PC-9 (cell line): ENCODE measurements around the gene NRARP. TPM values are rescaled to one million over a fixed set of nuclear protein-coding genes. Genes with fewer than 3 reads are reported as not detected.

Source experiments
- BruUV-seq: library from RNA; stranded (reverse); fragments of 400-500 nt; replicated peaks from 2 replicates; lab custom pipeline; 2021; lab: Mats Ljungman, UMichigan
- CTCF ChIA-PET: fragments of 300-600 bp; sonication (Branson Sonifier 250); formaldehyde crosslinking; loops from one replicate; lab custom pipeline; 2022; ENCODE audit warnings: antibody characterized with exemption; lab: Charles Lee
- POLR2A ChIA-PET: fragments of 300-600 bp; sonication (Branson Sonifier 250); formaldehyde crosslinking; loops from one replicate; lab custom pipeline; 2022; ENCODE audit warnings: antibody characterized with exemption; ENCODE audit not compliant: unreplicated experiment; lab: Charles Lee
- DNase-seq, 2 experiments: peaks; one replicate each; pipeline versions ENCODE4 v3.0.0 to v3.0.0-alpha.2; 2015 to 2022; ENCODE audit warnings: mixed read lengths in 1 of 2
- H2AFZ ChIP-seq: fragments of 200-600 bp; sonication (generic); 2 replicates; pipeline ENCODE4 v1.8.1; 2017; ENCODE audit warnings: antibody characterized with exemption
- H3F3A ChIP-seq: fragments of 200-600 bp; sonication (generic); 2 replicates; pipeline ENCODE4 v1.8.1; 2017; ENCODE audit warnings: antibody characterized with exemption, mild to moderate bottlenecking, low read depth; ENCODE audit not compliant: insufficient read depth
- H3K27ac ChIP-seq: fragments of 200-600 bp; sonication (generic); 2 replicates; pipeline ENCODE4 v1.6.1; 2016; ENCODE audit warnings: mixed run types
- H3K27me3 ChIP-seq: fragments of 200-600 bp; sonication (generic); 2 replicates; pipeline ENCODE4 v1.6.1; 2016; ENCODE audit warnings: low read depth, mixed run types; ENCODE audit not compliant: insufficient read depth
- H3K36me3 ChIP-seq: fragments of 200-600 bp; sonication (generic); 2 replicates; pipeline ENCODE4 v1.6.1; 2016; ENCODE audit warnings: low read depth, mixed run types
- H3K4me1 ChIP-seq: fragments of 200-600 bp; sonication (generic); replicated peaks from 2 replicates; pipeline ENCODE4 v1.6.1; 2016; ENCODE audit warnings: mixed run types; ENCODE audit not compliant: insufficient read depth
- H3K4me2 ChIP-seq: fragments of 200-600 bp; sonication (generic); 2 replicates; pipeline ENCODE4 v1.6.1; 2017; ENCODE audit warnings: mixed run types
- H3K4me3 ChIP-seq: fragments of 200-600 bp; sonication (generic); 2 replicates; pipeline ENCODE4 v1.6.1; 2016; ENCODE audit warnings: mixed run types
- H3K79me2 ChIP-seq: fragments of 200-600 bp; sonication (generic); 2 replicates; pipeline ENCODE4 v1.6.1; 2017; ENCODE audit warnings: low read depth, mixed run types
- H3K9me2 ChIP-seq: fragments of 200-600 bp; sonication (generic); 2 replicates; pipeline ENCODE4 v1.8.1; 2017; ENCODE audit warnings: mild to moderate bottlenecking; ENCODE audit not compliant: insufficient read depth
- H3K9me3 ChIP-seq: fragments of 200-600 bp; sonication (generic); 2 replicates; pipeline ENCODE4 v1.8.1; 2016; ENCODE audit warnings: low read depth; ENCODE audit not compliant: insufficient read depth
- H4K20me1 ChIP-seq: fragments of 200-600 bp; sonication (generic); 2 replicates; pipeline ENCODE4 v1.8.1; 2017; ENCODE audit not compliant: insufficient read depth
- EZH2 ChIP-seq: fragments of 200-600 bp; sonication (generic); IDR thresholded peaks from 2 replicates; pipeline ENCODE4 v1.8.0; 2017; ENCODE audit warnings: antibody characterized with exemption, low read depth
- intact Hi-C: fragments of 100-400 bp; cut with micrococcal nuclease; formaldehyde crosslinking; loops from one replicate; pipeline ENCODE4 v1.10.0; 2022; ENCODE audit not compliant: unreplicated experiment
- total RNA-seq: library from RNA; stranded (reverse); gene quantifications from 2 replicates; pipeline ENCODE4 v1.2.3, GENCODE V29; 2021
- TF ChIP-seq, protein P1 (sequence below): fragments of 200-600 bp; sonication (generic); conservative IDR thresholded peaks from 2 replicates; pipeline ENCODE4 v1.6.1; 2017; ENCODE audit warnings: mixed run types, antibody characterized with exemption, mild to moderate bottlenecking, moderate library complexity

Gene NRARP
- total RNA-seq, 1 experiment from 2014 or later: 20.6 TPM

- H3K27ac ChIP-seq: no peak overlapping the region
- no TSS peak for BruUV-seq
- H3K9me2 ChIP-seq: no peaks in the 10 kb centered on the region
- no peaks in the 10 kb centered on the region for H3K4me1 ChIP-seq
- no peaks in the 10 kb centered on the region for H3K79me2 ChIP-seq
- H3K4me2 ChIP-seq: no peak overlapping the region
- TF ChIP-seq, protein P1, sequence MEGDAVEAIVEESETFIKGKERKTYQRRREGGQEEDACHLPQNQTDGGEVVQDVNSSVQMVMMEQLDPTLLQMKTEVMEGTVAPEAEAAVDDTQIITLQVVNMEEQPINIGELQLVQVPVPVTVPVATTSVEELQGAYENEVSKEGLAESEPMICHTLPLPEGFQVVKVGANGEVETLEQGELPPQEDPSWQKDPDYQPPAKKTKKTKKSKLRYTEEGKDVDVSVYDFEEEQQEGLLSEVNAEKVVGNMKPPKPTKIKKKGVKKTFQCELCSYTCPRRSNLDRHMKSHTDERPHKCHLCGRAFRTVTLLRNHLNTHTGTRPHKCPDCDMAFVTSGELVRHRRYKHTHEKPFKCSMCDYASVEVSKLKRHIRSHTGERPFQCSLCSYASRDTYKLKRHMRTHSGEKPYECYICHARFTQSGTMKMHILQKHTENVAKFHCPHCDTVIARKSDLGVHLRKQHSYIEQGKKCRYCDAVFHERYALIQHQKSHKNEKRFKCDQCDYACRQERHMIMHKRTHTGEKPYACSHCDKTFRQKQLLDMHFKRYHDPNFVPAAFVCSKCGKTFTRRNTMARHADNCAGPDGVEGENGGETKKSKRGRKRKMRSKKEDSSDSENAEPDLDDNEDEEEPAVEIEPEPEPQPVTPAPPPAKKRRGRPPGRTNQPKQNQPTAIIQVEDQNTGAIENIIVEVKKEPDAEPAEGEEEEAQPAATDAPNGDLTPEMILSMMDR: no peak
- no peak for TF ChIP-seq EZH2
- ChIA-PET POLR2A (no interaction called here), CTCF (interaction anchor here (0.7 kb wide), 1 partner anchor 39 kb away, joined by 5 read pairs; no protein-coding TSS in a partner anchor)
- intact Hi-C loops: no loop called here
- H3K27me3 ChIP-seq: no peaks in the 10 kb centered on the region
- H2AFZ ChIP-seq: no peak overlapping the region
- H3F3A ChIP-seq: peaks cover 23% of the 10 kb centered on the region
- no peak for DNase-seq
- H3K36me3 ChIP-seq: no peaks in the 10 kb centered on the region
- no peaks in the 10 kb centered on the region for H3K9me3 ChIP-seq
- H3K4me3 ChIP-seq: no peak overlapping the region
- no peaks in the 10 kb centered on the region for H4K20me1 ChIP-seq
Observed at GRCh38 chr9:137293094-137293481, 9.0 kb downstream of the NRARP start.

GRCh38 chr9:137286975-137287383 is 15.1 kb downstream of the NRARP start:
- DNase-seq: peak; percentile 63 to 69
- CTCF ChIA-PET: interaction anchor here (0.6 to 0.7 kb wide), 5 partner anchors 50 to 471 kb away, joined by 3 to 5 read pairs (median 4); no protein-coding TSS in a partner anchor
- Histone ChIP-seq H3K4me1 (no peaks in the 10 kb centered on the region), H3K36me3 (peaks cover 7% of the 10 kb centered on the region; the same call in 1 of the 2 replicates), H3F3A (peaks cover 10% of the 10 kb centered on the region; the same call in 1 of the 2 replicates), H3K4me3 (no peak overlapping the region), H4K20me1 (no peaks in the 10 kb centered on the region), H3K9me3 (no peaks in the 10 kb centered on the region), H3K79me2 (no peaks in the 10 kb centered on the region), H3K27ac (no peak overlapping the region), H3K27me3 (no peaks in the 10 kb centered on the region), H3K9me2 (no peaks in the 10 kb centered on the region), H2AFZ (no peak overlapping the region), H3K4me2 (no peak overlapping the region)
- BruUV-seq: no TSS peak
- TF ChIP-seq EZH2: no peak
- TF ChIP-seq, protein P1: peak; percentile 74
- intact Hi-C loops: no loop called here
- POLR2A ChIA-PET: interaction anchor here (0.6 to 1.2 kb wide), 2 partner anchors 9 to 143 kb away, joined by 3 to 4 read pairs; partner anchors contain the start of gene TOR4A

DNA sequence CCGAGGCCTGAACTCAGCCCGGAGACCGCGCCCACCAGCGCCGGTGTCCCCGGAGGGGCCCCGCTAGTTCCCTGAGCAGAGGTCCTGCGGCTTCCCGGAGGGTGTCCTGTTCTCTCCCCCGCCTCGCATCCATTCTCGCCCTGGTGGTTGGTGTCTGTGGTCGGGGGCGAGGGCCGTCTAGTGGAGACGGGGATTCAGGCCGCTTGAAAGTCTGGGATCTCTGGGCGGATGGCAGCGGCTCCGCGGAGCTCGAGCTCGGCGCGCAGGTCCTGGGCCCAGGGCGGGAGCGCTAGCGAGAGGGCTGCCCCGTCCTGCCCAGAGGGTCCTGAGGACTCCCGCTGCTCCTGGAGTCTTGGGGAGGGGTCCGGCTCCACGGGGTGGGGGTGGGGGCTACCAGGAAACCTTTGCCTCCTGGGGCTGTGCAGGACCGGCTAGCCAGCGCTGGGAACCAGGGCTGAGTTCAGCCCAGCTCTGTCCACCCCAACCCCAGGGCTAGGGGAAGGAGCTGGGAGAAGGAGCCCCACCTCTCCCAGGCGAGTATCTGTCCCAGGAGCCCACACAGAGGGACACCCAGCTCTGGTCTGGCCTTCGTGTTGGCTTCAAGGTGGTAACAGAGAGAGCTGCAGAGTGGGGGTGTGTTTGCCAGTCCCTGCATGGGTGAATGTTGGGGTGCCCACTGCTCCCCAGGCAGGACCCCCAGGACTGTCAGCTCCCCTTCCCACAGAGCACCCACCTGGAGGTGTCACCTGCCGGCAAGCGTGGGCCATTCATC is 20.5 kb downstream of the NRARP start:
- no peak overlapping the region for H2AFZ ChIP-seq
- no TSS peak for BruUV-seq

More for the DNA sequence above, 20.5 kb downstream of the NRARP start:
- H3F3A ChIP-seq: peaks cover 17% of the 10 kb centered on the region
- H3K79me2 ChIP-seq: peaks cover 26% of the 10 kb centered on the region; the same call in 1 of the 2 replicates
- intact Hi-C loops: no loop called here
- no peaks in the 10 kb centered on the region for H3K9me3 ChIP-seq
- H4K20me1 ChIP-seq: no peaks in the 10 kb centered on the region
- no peak overlapping the region for H3K4me3 ChIP-seq
- ChIA-PET POLR2A (no interaction called here), CTCF (interaction anchor here (0.5 to 0.7 kb wide), 2 partner anchors 496 to 994 kb away, joined by 3 read pairs; no protein-coding TSS in a partner anchor)
- peaks cover 7% of the 10 kb centered on the region; the same call in 1 of the 2 replicates for H3K36me3 ChIP-seq
- no peak for TF ChIP-seq EZH2
- peaks cover 12% of the 10 kb centered on the region for H3K4me1 ChIP-seq
- H3K27ac ChIP-seq: no peak overlapping the region
- DNase-seq: no peak
- H3K27me3 ChIP-seq: no peaks in the 10 kb centered on the region
- no peaks in the 10 kb centered on the region for H3K9me2 ChIP-seq
- no peak overlapping the region for H3K4me2 ChIP-seq
